Stimulated activated CD4-positive, alpha-beta T cell treated with anti-CD3 and anti-CD28 coated beads, Interleukin-2, amount 100 ng/mL, for 4 hours (primary cell): ENCODE data around the gene CREB3L4.
"Not testable (repeated sequence)": the region's sequence is repeated elsewhere in the genome, so short reads cannot be mapped to it uniquely, and the experiment has no call there.

ENCODE experiments used
- DNase-seq: peaks from one replicate; pipeline ENCODE4 v3.0.0-alpha.2; 2020; ENCODE audit warnings: low read depth

Gene CREB3L4

GRCh38 chr1:153985941-153986761, 18.4 kb downstream of the CREB3L4 start, which contains the start of gene RAB13:
Gene RAB13 (minus strand): TSS chr1:153986339. CDS start chr1:153986236, 103 bp downstream.
- no peak for DNase-seq

- no peak for DNase-seq
Measured at GRCh38 chr1:153987621-153988020, 19.9 kb downstream of the CREB3L4 start.

GRCh38 chr1:153990468-153991150, 22.9 kb downstream of the CREB3L4 start, which contains the start of gene RPS27:
Gene RPS27 (plus strand): TSS chr1:153990762. CDS start chr1:153990797, 35 bp downstream.
- DNase-seq: peak; percentile 86

- DNase-seq: no peak
Measured at GRCh38 chr1:153991151-153991630, 23.5 kb downstream of the CREB3L4 start.

- no peak for DNase-seq
Measured at GRCh38 chr1:153991806-153992205, 24.1 kb downstream of the CREB3L4 start.

- DNase-seq: no peak
Measured at GRCh38 chr1:153995202-153995601, 27.5 kb downstream of the CREB3L4 start.

- no peak for DNase-seq
Measured at GRCh38 chr1:153995640-153996039, 27.9 kb downstream of the CREB3L4 start.

GRCh38 chr1:153996882-153997281, 29.2 kb downstream of the CREB3L4 start:
- DNase-seq: not testable (repeated sequence)

GRCh38 chr1:154000420-154000819, 32.7 kb downstream of the CREB3L4 start:
- no peak for DNase-seq

- DNase-seq: no peak
Measured at GRCh38 chr1:154006136-154006535, 38.4 kb downstream of the CREB3L4 start.

- DNase-seq: no peak
Measured at GRCh38 chr1:154012129-154012528, 44.4 kb downstream of the CREB3L4 start.

GRCh38 chr1:154012543-154012942, 44.8 kb downstream of the CREB3L4 start:
- not testable (repeated sequence) for DNase-seq

GRCh38 chr1:154014154-154014907, 46.6 kb downstream of the CREB3L4 start:
- no peak for DNase-seq

- DNase-seq: no peak
Measured at GRCh38 chr1:154019269-154019668, 51.6 kb downstream of the CREB3L4 start.

- no peak for DNase-seq
Measured at GRCh38 chr1:154019940-154020339, 52.2 kb downstream of the CREB3L4 start.
